Endothelial cell of umbilical vein (primary cell): ENCODE measurements around the gene ENOPH1. TPM values are rescaled to one million over a fixed set of nuclear protein-coding genes. Genes with fewer than 3 reads are reported as not detected.

Experiments
- Bru-seq: library from RNA; stranded (reverse); fragments of 400-500 nt; gene quantifications from one replicate; lab custom pipeline; 2021; lab: Mats Ljungman, UMichigan
- BruChase-seq, 2 experiments: library from RNA; stranded (reverse); fragments of 400-500 nt; gene quantifications; one replicate each; lab custom pipeline; 2021; lab: Mats Ljungman, UMichigan
- BruUV-seq: library from RNA; stranded (reverse); fragments of 400-500 nt; replicated peaks from 2 replicates; lab custom pipeline; 2021; lab: Mats Ljungman, UMichigan
- CTCF ChIA-PET: fragments of 300-600, 350-600 bp; sonication (Branson Sonifier 250); formaldehyde crosslinking; loops from one replicate; lab custom pipeline; 2021; ENCODE audit warnings: antibody characterized with exemption, inconsistent platforms; lab: Charles Lee
- POLR2A ChIA-PET: fragments of 300-600, 350-600 bp; sonication (Branson Sonifier 250); formaldehyde crosslinking; loops from one replicate; lab custom pipeline; 2021; ENCODE audit warnings: antibody characterized with exemption, inconsistent platforms; lab: Charles Lee
- DNase-seq: peaks from one replicate; pipeline ENCODE4 v3.0.0-alpha.2; 2011; ENCODE audit warnings: low read depth, low spot score
- FAIRE-seq: peaks from 2 replicates; lab custom pipeline; 2011; peaks lifted over from hg19 to GRCh38; lab: Jason Lieb, UNC
- H2AFZ ChIP-seq: 2 replicates; pipeline ENCODE4 v1.6.0; 2012; ENCODE audit warnings: low read depth, low read length, control low read depth, inconsistent platforms
- H3K27ac ChIP-seq: 2 replicates; pipeline ENCODE4 v1.5.1; 2011; ENCODE audit warnings: low read depth, mild to moderate bottlenecking, control low read depth, low read length, moderate library complexity; ENCODE audit not compliant: insufficient read depth
- H3K27me3 ChIP-seq, 2 experiments: 2 replicates each; pipeline versions ENCODE4 v1.6.0 to v1.6.1; 2011; ENCODE audit warnings: low read length in 2 of 2, mixed read lengths in 1 of 2; ENCODE audit not compliant: control insufficient read depth in 2 of 2, insufficient read depth in 2 of 2
- H3K36me3 ChIP-seq, 2 experiments: 2 replicates in 1 of 2; 3 replicates in 1 of 2; pipeline ENCODE4 v1.5.1; 2011; ENCODE audit warnings: low read length in 2 of 2, mild to moderate bottlenecking in 1 of 2, moderate library complexity in 1 of 2; ENCODE audit not compliant: control insufficient read depth in 2 of 2, insufficient read depth in 2 of 2; ENCODE audit errors: extremely low read depth in 1 of 2
- H3K4me1 ChIP-seq: 3 replicates; pipeline ENCODE4 v1.5.1; 2011; ENCODE audit warnings: mild to moderate bottlenecking, low read length; ENCODE audit not compliant: control insufficient read depth, insufficient read depth; ENCODE audit errors: extremely low read depth
- H3K4me2 ChIP-seq: 2 replicates; pipeline ENCODE4 v1.6.1; 2011; ENCODE audit warnings: low read length, control low read depth, mixed read lengths; ENCODE audit not compliant: insufficient read depth
- H3K4me3 ChIP-seq, 3 experiments: fragments of 200-600 bp in 1 of 3; sonication (generic), shearing (Covaris generic) in 1 of 3; replicated peaks in 1 of 3; 2 replicates each; pipeline ENCODE4 v1.5.1; 2011 to 2016; ENCODE audit warnings: control low read depth in 3 of 3, low read length in 3 of 3, mild to moderate bottlenecking in 2 of 3, inconsistent platforms in 1 of 3, low read depth in 1 of 3, moderate library complexity in 1 of 3; ENCODE audit not compliant: insufficient read depth in 1 of 3
- H3K79me2 ChIP-seq: 2 replicates; pipeline ENCODE4 v1.6.0; 2012; ENCODE audit warnings: low read length, inconsistent platforms; ENCODE audit not compliant: control insufficient read depth, insufficient read depth
- H3K9ac ChIP-seq: replicated peaks from 2 replicates; pipeline ENCODE3; 2011; ENCODE audit warnings: low read length, control low read depth; ENCODE audit not compliant: insufficient read depth; ENCODE audit errors: extremely low read depth
- H3K9me1 ChIP-seq: replicated peaks from 3 replicates; pipeline ENCODE4 v1.6.0; 2011; ENCODE audit warnings: mild to moderate bottlenecking, low read length; ENCODE audit not compliant: control insufficient read depth, insufficient read depth; ENCODE audit errors: extremely low read depth
- H3K9me3 ChIP-seq: replicated peaks from 2 replicates; pipeline ENCODE4 v1.5.1; 2012; ENCODE audit warnings: low read length, inconsistent platforms; ENCODE audit not compliant: control insufficient read depth, insufficient read depth
- H4K20me1 ChIP-seq: replicated peaks from 2 replicates; pipeline ENCODE3; 2011; ENCODE audit warnings: mild to moderate bottlenecking, low read length; ENCODE audit not compliant: control insufficient read depth, insufficient read depth; ENCODE audit errors: extremely low read depth
- FOS ChIP-seq: IDR thresholded peaks from 2 replicates; pipeline ENCODE4 v1.6.1; 2011; ENCODE audit warnings: mild to moderate bottlenecking, low read length, moderate library complexity, borderline replicate concordance; ENCODE audit not compliant: insufficient read depth
- MAX ChIP-seq: IDR thresholded peaks from 2 replicates; pipeline ENCODE4 v1.6.1; 2011; ENCODE audit not compliant: insufficient read depth, insufficient read length
- POLR2A ChIP-seq: IDR thresholded peaks from 2 replicates; pipeline ENCODE4 v1.6.1; 2012; ENCODE audit warnings: low read depth, mild to moderate bottlenecking, control low read depth, low read length
- POLR2AphosphoS5 ChIP-seq: IDR thresholded peaks from 2 replicates; pipeline ENCODE4 v1.6.1; 2012; ENCODE audit warnings: low read depth, mild to moderate bottlenecking, control low read depth, low read length, moderate library complexity; ENCODE audit not compliant: insufficient read depth
- dilution Hi-C: fragments of 300-500 bp; cut with MboI; formaldehyde crosslinking; loops from one replicate; pipeline ENCODE4 v1.15.0; 2019; ENCODE audit warnings: low sequenced_read_pairs; ENCODE audit not compliant: extremely low pct_ligation_motif_present
- intact Hi-C: fragments of 100-400 bp; cut with micrococcal nuclease; formaldehyde crosslinking; loops from one replicate; pipeline ENCODE4 v1.10.0; 2022
- long read RNA-seq: library from polyadenylated mRNA; stranded (forward); transcript quantifications from one replicate; pipeline ENCODE4 v2.0.0, GENCODE V29; 2021
- polyA minus RNA-seq, 3 experiments: library from RNA; depleted of rRNA, polyadenylated mRNA; stranded (reverse); fragments of >200 nt; gene quantifications; 1 replicate in 1 of 3; 2 replicates in 2 of 3; pipeline ENCODE4 v1.2.3, GENCODE V29; 2011
- polyA plus RNA-seq, 4 experiments: library from polyadenylated mRNA; depleted of rRNA in 3 of 4; stranded (reverse) in 3 of 4; unstranded in 1 of 4; fragments of >200 nt; gene quantifications; 2 replicates each; pipeline versions ENCODE4 v1.2.1 to v1.2.3, GENCODE V29; 2011 to 2012; ENCODE audit warnings: missing spikeins in 1 of 4
- total RNA-seq: library from RNA; stranded (reverse); gene quantifications from 2 replicates; pipeline ENCODE4 v1.2.3, GENCODE V29; 2021

Gene ENOPH1
- total RNA-seq (35.0 and 35.3 TPM in 2 replicates), polyA plus RNA-seq (8.2 and 11.1 TPM in 2 replicates), polyA minus RNA-seq (14.4 and 17.0 TPM in 2 replicates), Bru-seq, nascent RNA (percentile 85 among the genes with signal in this experiment), BruChase-seq, experiment 1, labeled RNA remaining after a 6-hour chase (percentile 83 among the genes with signal in this experiment), BruChase-seq, experiment 2, labeled RNA remaining after a 2-hour chase (percentile 74 among the genes with signal in this experiment)
- 14.3 and 14.6 TPM in 2 replicates for polyA plus RNA-seq (2011; cell fraction: cytosol; rRNA removed)
- polyA plus RNA-seq (2011; cell fraction: nucleus; rRNA removed) = 8.3 and 10.6 TPM in 2 replicates
- polyA plus RNA-seq (2012) = 26.6 and 35.3 TPM in 2 replicates
- polyA minus RNA-seq (2011; cell fraction: cytosol; rRNA and poly(A)+ RNA removed) = 6.2 TPM
- polyA minus RNA-seq (2011; cell fraction: nucleus; rRNA and poly(A)+ RNA removed) = 5.7 and 6.8 TPM in 2 replicates
- long read RNA-seq, transcript ENOPH1-201 (6 exons, 2,025 nt) = major isoform, 106 of 159 reads
- long read RNA-seq, transcript ENOPH1-202 (5 exons, 1,689 nt) = minor isoform, 15 of 159 reads
- long read RNA-seq, transcript ENOPH1-203 (6 exons, 1,874 nt) = minor isoform, 22 of 159 reads
- long read RNA-seq, partial matches to known transcripts = 1 of 159 reads
- long read RNA-seq, other reads (novel, unspliced or antisense) = 15 of 159 reads

DNA sequence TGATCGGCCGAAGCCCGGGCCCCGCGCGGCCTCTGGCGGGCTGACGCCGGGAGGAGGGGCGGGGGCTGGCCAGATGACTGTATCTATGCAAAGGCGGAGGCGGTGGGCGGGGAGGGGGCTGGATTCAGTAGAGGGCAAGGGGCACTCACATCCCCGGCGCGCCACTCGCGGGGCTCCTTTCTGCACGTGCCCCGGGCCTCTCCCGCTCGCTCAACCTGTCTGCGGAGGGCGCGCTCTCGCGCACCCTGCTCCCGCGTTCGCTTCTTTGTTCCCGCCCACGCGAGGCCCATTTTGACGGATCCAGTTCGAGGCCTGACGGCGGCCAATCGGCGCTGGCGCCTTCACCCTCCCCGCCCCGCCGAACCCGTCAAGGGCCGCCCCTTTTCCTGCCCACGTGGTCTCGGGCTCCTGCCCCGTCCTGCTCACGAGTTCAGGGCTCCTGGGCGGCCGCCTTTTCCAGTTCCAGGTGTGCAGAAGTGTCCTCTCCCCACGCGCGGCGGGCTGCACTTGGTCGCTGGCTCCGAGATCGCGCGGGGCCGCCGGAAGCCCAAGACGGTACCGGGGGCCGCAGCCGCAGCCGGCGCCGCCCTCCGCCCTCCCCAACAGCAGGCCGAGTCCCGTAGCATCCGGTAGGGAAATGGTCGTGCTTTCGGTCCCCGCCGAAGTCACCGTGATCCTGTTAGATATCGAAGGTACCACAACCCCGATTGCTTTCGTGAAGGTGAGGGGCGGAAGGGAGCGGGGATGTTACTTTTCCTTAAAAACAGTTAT lies at the start of gene ENOPH1, which contains the start of gene HNRNPDL:
ENOPH1 (plus strand) TSS at position 398 of the 771 bp plus-strand sequence; CDS start at position 638, 240 bp downstream.
HNRNPDL (minus strand) TSS at position 270 of the 771 bp plus-strand sequence. CDS start 772 bp downstream, outside the sequence.
- POLR2A ChIA-PET = interaction anchor here (1.1 to 2.2 kb wide), 3 partner anchors 11 to 56 kb away, joined by 4 to 16 read pairs (median 5); partner anchors contain the start of gene HNRNPD
- H3K4me2 ChIP-seq = peak within 1 kb of the TSS; percentile 85

More for the DNA sequence above, at the start of gene ENOPH1, which contains the start of gene HNRNPDL:
- Histone ChIP-seq H2AFZ (peak within 1 kb of the TSS; percentile 77), H3K9me1 (no peaks in the 10 kb centered on the region), H3K27me3 (no peaks in the 10 kb centered on the region), H3K9ac (peak within 1 kb of the TSS; percentile 100), H3K36me3 (peaks cover 6 to 24% of the 10 kb centered on the region in 2 experiments), H3K27ac (peak within 1 kb of the TSS; percentile 99), H3K79me2 (peaks cover 87% of the 10 kb centered on the region), H4K20me1 (peaks cover 29% of the 10 kb centered on the region), H3K9me3 (no peaks in the 10 kb centered on the region), H3K4me3 (peak within 1 kb of the TSS; percentile 88 to 100 (median 98)), H3K4me1 (peaks cover 28% of the 10 kb centered on the region)
- BruUV-seq = no TSS peak
- intact Hi-C loops (loop anchor here (1.0 to 5.0 kb wide), 2 partner anchors 582 to 854 kb away; partner anchors contain the start of genes COQ2 and LIN54), dilution Hi-C loops (no loop called here)
- CTCF ChIA-PET = interaction anchor here (1.2 to 2.6 kb wide), 3 partner anchors 32 to 309 kb away, joined by 3 to 12 read pairs (median 10); no protein-coding TSS in a partner anchor
- TF ChIP-seq FOS = no peak
- TF ChIP-seq POLR2AphosphoS5 = peak; percentile 80
- TF ChIP-seq POLR2A = peak; percentile 60
- TF ChIP-seq MAX = peak; percentile 93
- DNase-seq (peak; percentile 95), FAIRE-seq (peak; percentile 85)
